Adrenal gland (tissue), 5 donors: ENCODE data around the gene IL18RAP.

Experiments used
- CTCF ChIP-seq, 6 experiments: fragments of 450-650 bp in 4 of 6; fragments of 200-600 bp in 2 of 6; sonication (generic) in 1 of 6; IDR thresholded peaks; 1 replicate in 5 of 6; 2 replicates in 1 of 6; pipeline versions ENCODE4 v1.5.1 to v1.8.0; 2016 to 2021; ENCODE audit warnings: antibody characterized with exemption in 6 of 6, mild to moderate bottlenecking in 2 of 6, moderate library complexity in 1 of 6
- POLR2A ChIP-seq, 2 donors: fragments of 450-650 bp; IDR thresholded peaks; one replicate each; pipeline ENCODE4 v1.6.1; 2017; ENCODE audit warnings: antibody characterized with exemption in 2 of 2, mild to moderate bottlenecking in 2 of 2, moderate library complexity in 1 of 2
- donor health status: DM: no; HTN: no; CAD: no.

GRCh38 chr2:102386004-102386403 is 37.0 kb upstream of the IL18RAP start:
- TF ChIP-seq CTCF (IDR thresholded peaks at IDR 0.05) (no peak), POLR2A (IDR thresholded peaks at IDR 0.05) (no peak)
